ENCODE measurements around the gene CELF4.

GRCh38 chr18:37260367-37261093 is 305.1 kb downstream of the CELF4 start:
- no peak for TF ChIP-seq CTCF (IDR thresholded peaks at IDR 0.05; ENCODE audit: low read depth, low read length, poor library complexity, severe bottlenecking)
- TF ChIP-seq EZH2phosphoT487 (IDR thresholded peaks at IDR 0.05; ENCODE audit: borderline replicate concordance, low read length): no peak
